ENCODE results near the gene HTR7.

DNA sequence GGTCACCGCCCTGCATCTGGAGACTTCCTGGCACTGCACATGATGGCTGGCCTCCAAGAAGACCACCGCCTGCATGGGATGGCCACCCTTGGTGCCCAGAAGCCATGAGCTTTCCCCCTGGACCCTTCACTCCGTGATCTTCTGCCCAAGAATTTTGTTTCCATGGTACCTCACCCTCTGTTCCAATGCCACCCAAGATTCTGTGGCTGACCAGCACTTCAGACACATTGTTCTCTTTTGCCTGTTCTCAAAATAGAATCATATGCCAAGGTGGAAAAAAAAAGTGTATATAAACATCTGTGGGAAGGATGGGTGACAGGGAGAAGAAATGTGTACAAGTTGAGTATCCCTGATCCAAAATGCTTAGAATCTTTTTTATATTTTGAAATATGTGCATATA lies 12.1 kb downstream of the HTR7 start:
- no peak for TF ChIP-seq POLR2AphosphoS5 (IDR thresholded peaks at IDR 0.05)
- TF ChIP-seq, protein P1, sequence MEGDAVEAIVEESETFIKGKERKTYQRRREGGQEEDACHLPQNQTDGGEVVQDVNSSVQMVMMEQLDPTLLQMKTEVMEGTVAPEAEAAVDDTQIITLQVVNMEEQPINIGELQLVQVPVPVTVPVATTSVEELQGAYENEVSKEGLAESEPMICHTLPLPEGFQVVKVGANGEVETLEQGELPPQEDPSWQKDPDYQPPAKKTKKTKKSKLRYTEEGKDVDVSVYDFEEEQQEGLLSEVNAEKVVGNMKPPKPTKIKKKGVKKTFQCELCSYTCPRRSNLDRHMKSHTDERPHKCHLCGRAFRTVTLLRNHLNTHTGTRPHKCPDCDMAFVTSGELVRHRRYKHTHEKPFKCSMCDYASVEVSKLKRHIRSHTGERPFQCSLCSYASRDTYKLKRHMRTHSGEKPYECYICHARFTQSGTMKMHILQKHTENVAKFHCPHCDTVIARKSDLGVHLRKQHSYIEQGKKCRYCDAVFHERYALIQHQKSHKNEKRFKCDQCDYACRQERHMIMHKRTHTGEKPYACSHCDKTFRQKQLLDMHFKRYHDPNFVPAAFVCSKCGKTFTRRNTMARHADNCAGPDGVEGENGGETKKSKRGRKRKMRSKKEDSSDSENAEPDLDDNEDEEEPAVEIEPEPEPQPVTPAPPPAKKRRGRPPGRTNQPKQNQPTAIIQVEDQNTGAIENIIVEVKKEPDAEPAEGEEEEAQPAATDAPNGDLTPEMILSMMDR (IDR thresholded peaks at IDR 0.05): no peak
